Peyer's patch (tissue), 4 donors: ENCODE data around the gene TRERF1. TPM values are rescaled to one million over a fixed set of nuclear protein-coding genes. Genes with fewer than 3 reads are reported as not detected.
A peak's percentile ranks its signal among the peaks of the same experiment; 100 is the strongest.
"Not testable (repeated sequence)": the region's sequence is repeated elsewhere in the genome, so short reads cannot be mapped to it uniquely, and the experiment has no call there.

Source experiments
- DNase-seq, 3 donors: peaks; one replicate each; pipeline ENCODE4 v3.0.0-alpha.2; 2017 to 2019
- H3K27ac ChIP-seq, 4 donors: fragments of 200-600 bp; sonication (generic); one replicate each; pipeline ENCODE4 v1.5.1; 2016 to 2019
- H3K27me3 ChIP-seq, 2 donors: fragments of 200-600 bp; sonication (generic); one replicate each; pipeline ENCODE4 v1.5.1; 2019
- H3K36me3 ChIP-seq, 3 donors: fragments of 200-600 bp; sonication (generic); one replicate each; pipeline ENCODE4 v1.5.1; 2016 to 2019
- H3K4me1 ChIP-seq, 4 donors: fragments of 200-600 bp; sonication (generic); one replicate each; pipeline ENCODE4 v1.5.1; 2016 to 2019
- H3K4me3 ChIP-seq, 4 donors: fragments of 200-600 bp; sonication (generic); 1 replicate in 3 of 4; 2 replicates in 1 of 4; pipeline ENCODE4 v1.5.1; 2016 to 2019; ENCODE audit warnings: mild to moderate bottlenecking in 1 of 4
- H3K9me3 ChIP-seq, 4 donors: fragments of 200-600 bp; sonication (generic); one replicate each; pipeline ENCODE4 v1.5.1; 2016 to 2019; ENCODE audit warnings: mild to moderate bottlenecking in 1 of 4
- POLR2A ChIP-seq, 2 donors: fragments of 450-650 bp; IDR thresholded peaks; one replicate each; pipeline ENCODE4 v1.5.1; 2017; ENCODE audit warnings: antibody characterized with exemption in 2 of 2, mild to moderate bottlenecking in 2 of 2, moderate library complexity in 2 of 2
- total RNA-seq, 4 donors: library from RNA; depleted of rRNA; stranded (reverse); fragments of >200 nt; gene quantifications; one replicate each; pipeline ENCODE4 v1.1.0, GENCODE V29; 2016
- TF ChIP-seq, protein P1 (sequence below), 6 experiments: fragments of 450-650 bp in 4 of 6; fragments of 200-600 bp in 2 of 6; sonication (generic) in 1 of 6; IDR thresholded peaks; one replicate each; pipeline ENCODE4 v1.5.1; 2017 to 2019; ENCODE audit warnings: antibody characterized with exemption in 6 of 6, mild to moderate bottlenecking in 3 of 6, moderate library complexity in 1 of 6

Gene TRERF1
- total RNA-seq, 4 donors from 2014 or later, result 4.6 to 28.1 (median 8.5) TPM

DNA sequence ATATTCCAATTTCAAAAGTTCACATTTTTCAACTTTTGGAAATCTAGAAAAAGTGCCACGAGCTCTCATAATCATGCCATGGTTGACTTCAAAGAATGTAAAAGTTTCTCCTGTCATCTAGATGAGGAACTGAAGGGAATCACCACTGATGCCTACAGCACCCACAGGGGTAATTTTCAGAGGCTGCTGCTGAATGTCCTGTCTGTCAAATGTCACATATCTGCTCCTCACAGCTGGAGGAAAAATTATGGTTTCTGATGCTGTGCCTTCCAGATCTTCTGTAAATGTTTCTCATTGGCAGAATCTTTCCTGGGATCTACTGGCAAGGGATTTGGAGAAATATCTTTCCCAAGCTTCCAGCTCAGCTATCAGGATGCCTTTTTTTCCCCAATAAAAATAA is 32.5 kb upstream of the TRERF1 start:
- TF ChIP-seq, protein P1, sequence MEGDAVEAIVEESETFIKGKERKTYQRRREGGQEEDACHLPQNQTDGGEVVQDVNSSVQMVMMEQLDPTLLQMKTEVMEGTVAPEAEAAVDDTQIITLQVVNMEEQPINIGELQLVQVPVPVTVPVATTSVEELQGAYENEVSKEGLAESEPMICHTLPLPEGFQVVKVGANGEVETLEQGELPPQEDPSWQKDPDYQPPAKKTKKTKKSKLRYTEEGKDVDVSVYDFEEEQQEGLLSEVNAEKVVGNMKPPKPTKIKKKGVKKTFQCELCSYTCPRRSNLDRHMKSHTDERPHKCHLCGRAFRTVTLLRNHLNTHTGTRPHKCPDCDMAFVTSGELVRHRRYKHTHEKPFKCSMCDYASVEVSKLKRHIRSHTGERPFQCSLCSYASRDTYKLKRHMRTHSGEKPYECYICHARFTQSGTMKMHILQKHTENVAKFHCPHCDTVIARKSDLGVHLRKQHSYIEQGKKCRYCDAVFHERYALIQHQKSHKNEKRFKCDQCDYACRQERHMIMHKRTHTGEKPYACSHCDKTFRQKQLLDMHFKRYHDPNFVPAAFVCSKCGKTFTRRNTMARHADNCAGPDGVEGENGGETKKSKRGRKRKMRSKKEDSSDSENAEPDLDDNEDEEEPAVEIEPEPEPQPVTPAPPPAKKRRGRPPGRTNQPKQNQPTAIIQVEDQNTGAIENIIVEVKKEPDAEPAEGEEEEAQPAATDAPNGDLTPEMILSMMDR (IDR thresholded peaks at IDR 0.05), result no peak
- no peak for TF ChIP-seq POLR2A (IDR thresholded peaks at IDR 0.05)
- no peaks in the 10 kb centered on the region for H3K27me3 ChIP-seq
- no peak for DNase-seq
- H3K4me3 ChIP-seq, result no peak overlapping the region
- no peaks in the 10 kb centered on the region for H3K9me3 ChIP-seq
- no peaks in the 10 kb centered on the region for H3K36me3 ChIP-seq
- H3K4me1 ChIP-seq, result no peaks in the 10 kb centered on the region
- H3K27ac ChIP-seq, result no peak overlapping the region

DNA sequence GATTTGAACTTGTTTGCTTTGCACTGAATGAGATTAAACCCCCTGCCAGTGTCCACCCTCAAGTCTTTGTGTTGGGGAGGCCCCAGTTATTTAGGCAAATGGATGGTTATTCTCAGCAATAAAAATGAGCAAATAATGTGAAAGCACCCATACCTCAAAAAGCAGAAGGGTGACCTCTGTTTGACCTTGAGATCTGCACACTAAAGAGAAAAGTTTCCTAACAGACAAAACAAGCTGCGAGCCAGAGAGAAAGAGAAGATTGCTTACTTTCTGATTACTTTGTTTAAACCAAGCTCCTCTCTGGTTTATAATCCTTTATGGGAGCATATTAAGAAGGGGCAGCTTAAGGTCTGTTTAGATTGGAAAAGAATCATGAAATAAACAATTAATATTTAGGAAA is 30.4 kb upstream of the TRERF1 start:
- Histone ChIP-seq H3K27ac (peak overlapping the region in 2 of 4 donors; percentile 1 to 8), H3K4me3 (no peak overlapping the region), H3K9me3 (no peaks in the 10 kb centered on the region), H3K36me3 (no peaks in the 10 kb centered on the region), H3K4me1 (no peaks in the 10 kb centered on the region), H3K27me3 (no peaks in the 10 kb centered on the region)
- DNase-seq, result no peak
- TF ChIP-seq, protein P1 (IDR thresholded peaks at IDR 0.05), result no peak
- TF ChIP-seq POLR2A (IDR thresholded peaks at IDR 0.05), result no peak

- TF ChIP-seq, protein P1 (IDR thresholded peaks at IDR 0.05), result no peak
- TF ChIP-seq POLR2A (IDR thresholded peaks at IDR 0.05), result no peak
- no peak for DNase-seq
- H3K4me3 ChIP-seq, result no peak overlapping the region
- H3K4me1 ChIP-seq, result no peaks in the 10 kb centered on the region
- H3K36me3 ChIP-seq, result no peaks in the 10 kb centered on the region
- H3K27me3 ChIP-seq, result no peaks in the 10 kb centered on the region
- no peak overlapping the region for H3K27ac ChIP-seq
- H3K9me3 ChIP-seq, result peaks cover 0 to 6% (median 2%) of the 10 kb centered on the region in 4 donors
Measured at GRCh38 chr6:42471714-42472113, 20.0 kb upstream of the TRERF1 start.

GRCh38 chr6:42471142-42471541 is 19.4 kb upstream of the TRERF1 start:
- no peak for DNase-seq
- TF ChIP-seq, protein P1 (IDR thresholded peaks at IDR 0.05), result no peak
- no peak for TF ChIP-seq POLR2A (IDR thresholded peaks at IDR 0.05)
- Histone ChIP-seq H3K27me3 (no peaks in the 10 kb centered on the region), H3K4me3 (no peak overlapping the region), H3K27ac (no peak overlapping the region), H3K9me3 (peaks cover 0 to 6% (median 2%) of the 10 kb centered on the region in 4 donors), H3K4me1 (no peaks in the 10 kb centered on the region), H3K36me3 (no peaks in the 10 kb centered on the region)

GRCh38 chr6:42468273-42468672 is 16.5 kb upstream of the TRERF1 start:
- no peak for DNase-seq
- Histone ChIP-seq H3K9me3 (peaks cover 0 to 6% (median 2%) of the 10 kb centered on the region in 4 donors), H3K4me3 (no peak overlapping the region), H3K4me1 (no peaks in the 10 kb centered on the region), H3K27ac (no peak overlapping the region), H3K36me3 (no peaks in the 10 kb centered on the region), H3K27me3 (no peaks in the 10 kb centered on the region)
- no peak for TF ChIP-seq POLR2A (IDR thresholded peaks at IDR 0.05)
- TF ChIP-seq, protein P1 (IDR thresholded peaks at IDR 0.05), result no peak

DNA sequence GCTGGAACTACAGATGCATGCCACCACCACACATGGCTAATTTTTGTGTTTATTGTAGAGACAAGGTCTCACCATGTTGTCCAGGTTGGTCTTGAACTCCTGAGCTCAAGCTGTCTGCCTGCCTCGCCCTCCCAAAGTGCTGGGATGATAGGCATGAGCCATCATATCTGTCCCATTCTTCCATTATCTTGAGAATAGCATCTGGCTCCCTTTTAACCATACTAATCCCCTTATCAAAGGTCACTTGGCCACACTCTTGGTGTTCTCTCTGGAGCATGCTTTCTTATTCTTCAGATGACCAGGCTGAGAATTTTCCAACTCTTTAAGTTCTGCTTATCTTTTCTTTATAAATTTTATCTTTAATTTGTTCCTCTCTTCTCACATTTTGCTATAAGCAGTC is 15.9 kb upstream of the TRERF1 start:
- Histone ChIP-seq H3K4me3 (no peak overlapping the region), H3K27me3 (no peaks in the 10 kb centered on the region), H3K36me3 (no peaks in the 10 kb centered on the region), H3K4me1 (no peaks in the 10 kb centered on the region), H3K9me3 (peaks cover 0 to 6% (median 2%) of the 10 kb centered on the region in 4 donors), H3K27ac (no peak overlapping the region)
- DNase-seq, result no peak
- no peak for TF ChIP-seq POLR2A (IDR thresholded peaks at IDR 0.05)
- TF ChIP-seq, protein P1 (IDR thresholded peaks at IDR 0.05), result no peak

DNA sequence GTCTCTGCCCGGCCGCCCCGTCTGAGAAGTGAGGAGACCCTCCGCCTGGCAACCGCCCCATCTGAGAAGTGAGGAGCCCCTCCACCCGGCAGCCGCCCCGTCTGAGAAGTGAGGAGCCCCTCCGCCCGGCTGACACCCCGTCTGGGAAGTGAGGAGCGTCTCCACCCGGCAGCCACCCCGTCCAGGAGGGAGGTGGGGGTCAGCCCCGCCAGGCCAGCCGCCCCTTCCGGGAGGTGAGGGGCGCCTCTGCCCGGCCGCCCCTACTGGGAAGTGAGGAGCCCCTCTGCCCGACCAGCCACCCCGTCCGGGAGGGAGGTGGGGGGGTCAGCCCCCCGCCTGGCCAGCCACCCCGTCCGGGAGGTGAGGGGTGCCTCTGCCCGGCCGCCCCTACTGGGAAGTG is 14.7 kb upstream of the TRERF1 start:
- not testable (repeated sequence) for DNase-seq, H3K4me3 ChIP-seq, H3K9me3 ChIP-seq, H3K27ac ChIP-seq, H3K27me3 ChIP-seq, H3K4me1 ChIP-seq, H3K36me3 ChIP-seq
